ENCODE results near the gene TDP1.

- TF ChIP-seq CTCF (conservative IDR thresholded peaks at IDR 0.05; ENCODE audit: low read depth, low read length) (no peak), EZH2phosphoT487 (IDR thresholded peaks at IDR 0.05; ENCODE audit: borderline replicate concordance, low read length) (no peak)
Measured at GRCh38 chr14:89955022-89955744, 544 bp upstream of the TDP1 start.

Measured in PC-3 (cell line).